SK-N-SH (cell line): ENCODE measurements around the gene PPP1R9A. TPM values are rescaled to one million over a fixed set of nuclear protein-coding genes. Genes with fewer than 3 reads are reported as not detected.

ENCODE experiments used
- CTCF ChIA-PET: fragments of 300-600, 350-600 bp; formaldehyde crosslinking; extraction: SDS; loops from one replicate; lab custom pipeline; 2021; lab: Yijun Ruan, JAX
- POLR2A ChIA-PET: fragments of 350-600 bp; sonication (Branson Sonifier 250); formaldehyde crosslinking; extraction: SDS; loops from one replicate; lab custom pipeline; 2020; ENCODE audit warnings: antibody characterized with exemption, inconsistent platforms; lab: Yijun Ruan, JAX
- DNase-seq: peaks from one replicate; pipeline ENCODE4 v3.0.0; 2012
- H2AFZ ChIP-seq: fragments of 200-600 bp; sonication (generic); 2 replicates; pipeline ENCODE4 v1.8.1; 2016; ENCODE audit warnings: antibody characterized with exemption, mild to moderate bottlenecking, low read depth
- H3F3A ChIP-seq: fragments of 200-600 bp; sonication (generic); replicated peaks from 2 replicates; pipeline ENCODE3; 2016; ENCODE audit warnings: antibody characterized with exemption, mild to moderate bottlenecking; ENCODE audit not compliant: insufficient read depth
- H3K27ac ChIP-seq, 2 experiments: fragments of 200-500 bp in 1 of 2; fragments of 200-600 bp in 1 of 2; sonication (Bioruptor generic) in 1 of 2; sonication (generic), shearing (Covaris generic) in 1 of 2; 2 replicates each; pipeline versions ENCODE4 v1.5.1 to v1.6.1; 2014 to 2016; ENCODE audit warnings: low read depth in 2 of 2, inconsistent platforms in 1 of 2, low read length in 1 of 2, mild to moderate bottlenecking in 1 of 2, mixed read lengths in 1 of 2
- H3K27me3 ChIP-seq: fragments of 200-600 bp; sonication (generic), shearing (Covaris generic); 2 replicates; pipeline ENCODE4 v1.6.1; 2016; ENCODE audit warnings: mixed run types; ENCODE audit not compliant: insufficient read depth
- H3K36me3 ChIP-seq, 2 experiments: fragments of 200-500 bp in 1 of 2; fragments of 200-600 bp in 1 of 2; sonication (Bioruptor generic) in 1 of 2; sonication (generic) in 1 of 2; replicated peaks in 1 of 2; 2 replicates each; pipeline versions ENCODE3 to v1.5.1; 2014 to 2016; ENCODE audit warnings: low read length in 1 of 2, mild to moderate bottlenecking in 1 of 2; ENCODE audit not compliant: insufficient read depth in 2 of 2, control insufficient read depth in 1 of 2
- H3K4me1 ChIP-seq, 2 experiments: fragments of 200-500 bp in 1 of 2; fragments of 200-600 bp in 1 of 2; sonication (Bioruptor generic) in 1 of 2; sonication (generic), shearing (Covaris generic) in 1 of 2; 2 replicates each; pipeline versions ENCODE4 v1.5.1 to v1.6.1; 2014 to 2016; ENCODE audit warnings: low read depth in 1 of 2, low read length in 1 of 2, mixed run types in 1 of 2; ENCODE audit not compliant: insufficient read depth in 2 of 2, control insufficient read depth in 1 of 2
- H3K4me2 ChIP-seq: fragments of 200-600 bp; sonication (generic), shearing (Covaris generic); 2 replicates; pipeline ENCODE4 v1.6.1; 2017; ENCODE audit warnings: mixed run types
- H3K4me3 ChIP-seq, 2 experiments: fragments of 200-500 bp in 1 of 2; fragments of 200-600 bp in 1 of 2; sonication (Bioruptor generic) in 1 of 2; sonication (generic), shearing (Covaris generic) in 1 of 2; 2 replicates each; pipeline versions ENCODE4 v1.5.1 to v1.8.1; 2014 to 2016; ENCODE audit warnings: low read depth in 2 of 2, inconsistent platforms in 1 of 2, low read length in 1 of 2, mild to moderate bottlenecking in 1 of 2, mixed read lengths in 1 of 2, moderate library complexity in 1 of 2
- H3K79me2 ChIP-seq: fragments of 200-600 bp; sonication (generic); 2 replicates; pipeline ENCODE4 v1.8.1; 2017; ENCODE audit warnings: mild to moderate bottlenecking; ENCODE audit not compliant: insufficient read depth
- H3K9ac ChIP-seq: fragments of 200-600 bp; sonication (generic); 2 replicates; pipeline ENCODE4 v1.6.1; 2017; ENCODE audit warnings: mixed run types
- H3K9me2 ChIP-seq: fragments of 200-600 bp; sonication (generic); 2 replicates; pipeline ENCODE4 v1.6.1; 2017; ENCODE audit warnings: mixed run types
- H3K9me3 ChIP-seq: fragments of 200-600 bp; sonication (generic); 2 replicates; pipeline ENCODE4 v1.6.1; 2017; ENCODE audit warnings: mixed run types, mild to moderate bottlenecking, moderate library complexity
- H4K20me1 ChIP-seq: fragments of 200-600 bp; sonication (generic); 2 replicates; pipeline ENCODE4 v1.6.1; 2017; ENCODE audit warnings: mild to moderate bottlenecking, mixed run types; ENCODE audit not compliant: insufficient read depth
- EP300 ChIP-seq, 2 experiments: IDR thresholded peaks; 2 replicates each; pipeline versions ENCODE4 v1.4.0 to v1.6.1; 2012; ENCODE audit warnings: borderline replicate concordance in 1 of 2, low read depth in 1 of 2, low read length in 1 of 2
- EZH2phosphoT487 ChIP-seq: fragments of 200-600 bp; sonication (generic); IDR thresholded peaks from 2 replicates; pipeline ENCODE4 v1.6.1; 2017; ENCODE audit warnings: low read depth, mixed run types, mild to moderate bottlenecking, antibody characterized with exemption, moderate library complexity, borderline replicate concordance
- FOXM1 ChIP-seq: IDR thresholded peaks from 2 replicates; pipeline ENCODE4 v1.4.0; 2012; ENCODE audit warnings: low read depth, mild to moderate bottlenecking
- GABPA ChIP-seq: IDR thresholded peaks from 2 replicates; pipeline ENCODE4 v1.4.0; 2012; ENCODE audit warnings: low read depth, mild to moderate bottlenecking
- IRF3 ChIP-seq: fragments of 150-350 bp; IDR thresholded peaks from 2 replicates; pipeline ENCODE4 v1.6.1; 2016; ENCODE audit warnings: mild to moderate bottlenecking, low read depth, low read length
- JUND ChIP-seq: IDR thresholded peaks from 2 replicates; pipeline ENCODE4 v1.4.0; 2012
- MXI1 ChIP-seq: IDR thresholded peaks from 2 replicates; pipeline ENCODE4 v1.6.1; 2012; ENCODE audit warnings: mild to moderate bottlenecking, low read depth, low read length, improper control_type of control experiment
- POLR2AphosphoS5 ChIP-seq: IDR thresholded peaks from 2 replicates; pipeline ENCODE4 v1.6.1; 2012; ENCODE audit warnings: low read depth, low read length
- RAD21 ChIP-seq: IDR thresholded peaks from 2 replicates; pipeline ENCODE4 v1.6.1; 2012; ENCODE audit warnings: mild to moderate bottlenecking, low read length
- REST ChIP-seq: IDR thresholded peaks from 2 replicates; pipeline ENCODE4 v1.6.1; 2012; ENCODE audit warnings: mild to moderate bottlenecking, low read depth, low read length, moderate library complexity
- RFX5 ChIP-seq: IDR thresholded peaks from 2 replicates; pipeline ENCODE4 v1.6.1; 2012; ENCODE audit warnings: mild to moderate bottlenecking, improper control_type of control experiment, low read length
- SMC3 ChIP-seq: IDR thresholded peaks from 2 replicates; pipeline ENCODE4 v1.6.1; 2012; ENCODE audit warnings: low read depth, low read length, improper control_type of control experiment
- TCF12 ChIP-seq: IDR thresholded peaks from 2 replicates; pipeline ENCODE4 v1.4.0; 2012
- YY1 ChIP-seq: IDR thresholded peaks from 2 replicates; pipeline ENCODE4 v1.4.0; 2012; ENCODE audit warnings: low read depth, mild to moderate bottlenecking
- WGBS: methylation state at CpG from one replicate; pipeline ENCODE4 v1.1.6; 2017; ENCODE audit warnings: low lambda C conversion rate; 5-methylcytosine and 5-hydroxymethylcytosine counted together
- polyA plus RNA-seq, 3 experiments: library from polyadenylated mRNA; depleted of rRNA; stranded (reverse); fragments of >200 nt; gene quantifications; 2 replicates each; pipeline ENCODE4 v1.2.3, GENCODE V29; 2012
- TF ChIP-seq, protein P1 (sequence below): fragments of 200-600 bp; sonication (generic); IDR thresholded peaks from 2 replicates; pipeline ENCODE4 v1.6.1; 2017; ENCODE audit warnings: antibody characterized with exemption, mild to moderate bottlenecking, moderate library complexity
- TF ChIP-seq, protein P2 (sequence below): IDR thresholded peaks from 2 replicates; pipeline ENCODE4; 2012
- TF ChIP-seq, protein P3 (sequence below): IDR thresholded peaks from 2 replicates; pipeline ENCODE4 v1.4.0; 2012; ENCODE audit warnings: low read depth, borderline replicate concordance

PPP1R9A gene
- polyA plus RNA-seq, 1 of the 3 experiments (the other 2 are of a cell fraction), result 0.30 TPM

- TF ChIP-seq, protein P1, sequence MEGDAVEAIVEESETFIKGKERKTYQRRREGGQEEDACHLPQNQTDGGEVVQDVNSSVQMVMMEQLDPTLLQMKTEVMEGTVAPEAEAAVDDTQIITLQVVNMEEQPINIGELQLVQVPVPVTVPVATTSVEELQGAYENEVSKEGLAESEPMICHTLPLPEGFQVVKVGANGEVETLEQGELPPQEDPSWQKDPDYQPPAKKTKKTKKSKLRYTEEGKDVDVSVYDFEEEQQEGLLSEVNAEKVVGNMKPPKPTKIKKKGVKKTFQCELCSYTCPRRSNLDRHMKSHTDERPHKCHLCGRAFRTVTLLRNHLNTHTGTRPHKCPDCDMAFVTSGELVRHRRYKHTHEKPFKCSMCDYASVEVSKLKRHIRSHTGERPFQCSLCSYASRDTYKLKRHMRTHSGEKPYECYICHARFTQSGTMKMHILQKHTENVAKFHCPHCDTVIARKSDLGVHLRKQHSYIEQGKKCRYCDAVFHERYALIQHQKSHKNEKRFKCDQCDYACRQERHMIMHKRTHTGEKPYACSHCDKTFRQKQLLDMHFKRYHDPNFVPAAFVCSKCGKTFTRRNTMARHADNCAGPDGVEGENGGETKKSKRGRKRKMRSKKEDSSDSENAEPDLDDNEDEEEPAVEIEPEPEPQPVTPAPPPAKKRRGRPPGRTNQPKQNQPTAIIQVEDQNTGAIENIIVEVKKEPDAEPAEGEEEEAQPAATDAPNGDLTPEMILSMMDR, result no peak
These were observed 188.0 kb downstream of the PPP1R9A start (continued) for GRCh38 chr7:95095259-95095965.

GRCh38 chr7:95095966-95096540, 188.7 kb downstream of the PPP1R9A start:
- Histone ChIP-seq H3K4me3 (no peak overlapping the region), H3K9me3 (no peaks in the 10 kb centered on the region), H3K79me2 (no peaks in the 10 kb centered on the region), H3K36me3 (no peaks in the 10 kb centered on the region), H3K27ac (no peak overlapping the region), H4K20me1 (no peaks in the 10 kb centered on the region), H3K9ac (no peak overlapping the region), H3K4me1 (no peaks in the 10 kb centered on the region), H3K9me2 (no peaks in the 10 kb centered on the region), H3K27me3 (no peaks in the 10 kb centered on the region), H3K4me2 (no peak overlapping the region), H2AFZ (no peak overlapping the region), H3F3A (no peaks in the 10 kb centered on the region)
- DNase-seq, result no peak
- CTCF ChIA-PET, result interaction anchor here (0.6 kb wide), 1 partner anchor 18 kb away, joined by 3 read pairs; no protein-coding TSS in a partner anchor
- POLR2A ChIA-PET, result no interaction called here
- TF ChIP-seq JUND, result no peak
- TF ChIP-seq YY1, result no peak

DNA sequence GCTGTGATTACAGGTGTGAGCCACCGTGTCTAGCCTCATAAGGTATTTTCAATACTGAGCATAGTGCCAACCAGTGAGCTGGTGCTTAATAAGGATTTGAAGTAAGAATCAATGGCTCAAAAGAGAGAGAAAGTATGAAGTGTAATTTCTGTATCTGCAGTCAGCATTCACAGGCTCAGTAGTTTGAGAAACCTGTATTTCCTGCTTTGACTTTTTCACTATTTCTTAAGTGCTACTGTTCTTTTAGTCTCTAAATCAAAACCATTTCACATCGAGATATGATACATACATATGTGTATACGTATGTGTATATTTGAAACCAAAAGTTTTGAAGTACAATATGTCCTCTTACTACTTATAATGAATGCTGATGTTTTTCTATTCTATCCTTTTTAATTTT, 189.9 kb downstream of the PPP1R9A start:
- no peak for DNase-seq
- Histone ChIP-seq H3K36me3 (no peaks in the 10 kb centered on the region), H3K4me2 (no peak overlapping the region), H4K20me1 (no peaks in the 10 kb centered on the region), H3K27me3 (no peaks in the 10 kb centered on the region), H3K9me2 (no peaks in the 10 kb centered on the region), H3K27ac (no peak overlapping the region), H2AFZ (no peak overlapping the region), H3K79me2 (no peaks in the 10 kb centered on the region), H3F3A (no peaks in the 10 kb centered on the region), H3K4me3 (no peak overlapping the region), H3K9ac (no peak overlapping the region), H3K4me1 (no peaks in the 10 kb centered on the region), H3K9me3 (no peaks in the 10 kb centered on the region)
- POLR2A ChIA-PET, result no interaction called here
- WGBS, result 32% methylated on average over 3 of the region's 3 CpGs
- CTCF ChIA-PET, result no interaction called here
- TF ChIP-seq REST (no peak), EZH2phosphoT487 (no peak), TCF12 (no peak), POLR2AphosphoS5 (no peak), MXI1 (no peak), IRF3 (no peak), RAD21 (no peak), RFX5 (no peak), SMC3 (no peak), FOXM1 (no peak), EP300 (IDR thresholded peaks at IDR 0.05; ENCODE audit: borderline replicate concordance in 1 of 2, low read depth in 1 of 2, low read length in 1 of 2) (no peak), GABPA (no peak)
- TF ChIP-seq, protein P2, sequence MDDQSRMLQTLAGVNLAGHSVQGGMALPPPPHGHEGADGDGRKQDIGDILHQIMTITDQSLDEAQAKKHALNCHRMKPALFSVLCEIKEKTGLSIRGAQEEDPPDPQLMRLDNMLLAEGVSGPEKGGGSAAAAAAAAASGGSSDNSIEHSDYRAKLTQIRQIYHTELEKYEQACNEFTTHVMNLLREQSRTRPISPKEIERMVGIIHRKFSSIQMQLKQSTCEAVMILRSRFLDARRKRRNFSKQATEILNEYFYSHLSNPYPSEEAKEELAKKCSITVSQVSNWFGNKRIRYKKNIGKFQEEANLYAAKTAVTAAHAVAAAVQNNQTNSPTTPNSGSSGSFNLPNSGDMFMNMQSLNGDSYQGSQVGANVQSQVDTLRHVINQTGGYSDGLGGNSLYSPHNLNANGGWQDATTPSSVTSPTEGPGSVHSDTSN, result no peak
- TF ChIP-seq, protein P3, sequence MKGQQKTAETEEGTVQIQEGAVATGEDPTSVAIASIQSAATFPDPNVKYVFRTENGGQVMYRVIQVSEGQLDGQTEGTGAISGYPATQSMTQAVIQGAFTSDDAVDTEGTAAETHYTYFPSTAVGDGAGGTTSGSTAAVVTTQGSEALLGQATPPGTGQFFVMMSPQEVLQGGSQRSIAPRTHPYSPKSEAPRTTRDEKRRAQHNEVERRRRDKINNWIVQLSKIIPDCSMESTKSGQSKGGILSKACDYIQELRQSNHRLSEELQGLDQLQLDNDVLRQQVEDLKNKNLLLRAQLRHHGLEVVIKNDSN, result no peak
